ENCODE results near the gene PRDM12. TPM values are rescaled to one million over a fixed set of nuclear protein-coding genes. Genes with fewer than 3 reads are reported as not detected.
A peak's percentile ranks its signal among the peaks of the same experiment; 100 is the strongest.

The PRDM12 gene
- total RNA-seq, 1 donor from 2014 or later: not detected

DNA sequence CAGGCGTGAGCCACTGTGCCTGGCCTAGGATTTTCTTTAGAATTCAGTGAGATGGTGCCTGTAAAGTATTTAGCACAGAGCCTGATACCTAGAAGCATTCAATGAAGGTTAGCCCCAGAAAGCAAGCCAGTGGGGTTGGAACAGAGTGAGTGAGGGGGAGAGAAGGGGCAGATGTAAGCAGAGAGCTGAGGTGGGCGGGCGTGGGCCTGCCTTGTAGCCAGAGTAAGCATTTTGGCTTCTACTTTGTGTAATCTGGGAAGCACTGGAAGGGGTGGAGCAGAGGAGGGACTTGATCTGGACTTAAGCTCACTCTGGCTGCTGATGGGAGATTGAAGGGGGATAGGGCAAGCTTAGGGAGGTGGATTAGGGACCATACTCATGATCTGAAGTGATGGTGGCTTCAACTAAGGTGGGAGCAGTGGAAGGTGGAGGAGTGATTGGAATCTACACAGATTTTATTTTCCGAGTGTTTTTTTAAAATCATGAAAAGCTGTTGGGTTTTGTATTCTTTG lies 31.8 kb downstream of the PRDM12 start:
- no peaks in the 10 kb centered on the region for H3K27me3 Mint-ChIP-seq

DNA sequence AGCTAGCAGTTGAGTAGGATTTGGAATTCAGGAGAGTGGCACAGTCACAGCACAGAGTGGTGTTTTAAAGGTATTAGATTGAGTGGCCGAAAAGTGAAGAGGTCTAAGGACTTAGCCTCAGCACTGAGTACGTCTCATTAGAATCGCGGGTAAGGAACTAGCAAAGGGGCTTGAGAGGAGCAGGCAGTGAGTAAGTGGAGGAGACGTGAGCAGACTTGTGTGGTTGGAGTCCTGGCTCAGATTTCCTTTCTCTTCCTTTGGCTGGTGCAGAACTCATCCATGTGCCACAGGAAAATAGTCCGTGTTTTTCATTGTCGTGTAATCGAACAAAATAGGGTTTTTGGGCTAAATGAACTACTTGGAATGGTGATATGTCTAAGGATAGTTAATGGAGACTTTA lies 32.6 kb downstream of the PRDM12 start:
- no peaks in the 10 kb centered on the region for H3K9me3 Mint-ChIP-seq (ENCODE audit: low read depth)
- TF ChIP-seq, protein P1, sequence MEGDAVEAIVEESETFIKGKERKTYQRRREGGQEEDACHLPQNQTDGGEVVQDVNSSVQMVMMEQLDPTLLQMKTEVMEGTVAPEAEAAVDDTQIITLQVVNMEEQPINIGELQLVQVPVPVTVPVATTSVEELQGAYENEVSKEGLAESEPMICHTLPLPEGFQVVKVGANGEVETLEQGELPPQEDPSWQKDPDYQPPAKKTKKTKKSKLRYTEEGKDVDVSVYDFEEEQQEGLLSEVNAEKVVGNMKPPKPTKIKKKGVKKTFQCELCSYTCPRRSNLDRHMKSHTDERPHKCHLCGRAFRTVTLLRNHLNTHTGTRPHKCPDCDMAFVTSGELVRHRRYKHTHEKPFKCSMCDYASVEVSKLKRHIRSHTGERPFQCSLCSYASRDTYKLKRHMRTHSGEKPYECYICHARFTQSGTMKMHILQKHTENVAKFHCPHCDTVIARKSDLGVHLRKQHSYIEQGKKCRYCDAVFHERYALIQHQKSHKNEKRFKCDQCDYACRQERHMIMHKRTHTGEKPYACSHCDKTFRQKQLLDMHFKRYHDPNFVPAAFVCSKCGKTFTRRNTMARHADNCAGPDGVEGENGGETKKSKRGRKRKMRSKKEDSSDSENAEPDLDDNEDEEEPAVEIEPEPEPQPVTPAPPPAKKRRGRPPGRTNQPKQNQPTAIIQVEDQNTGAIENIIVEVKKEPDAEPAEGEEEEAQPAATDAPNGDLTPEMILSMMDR (IDR thresholded peaks at IDR 0.05; ENCODE audit: unreplicated experiment): no peak
- no peak overlapping the region for H3K27ac Mint-ChIP-seq
- H3K4me3 Mint-ChIP-seq (ENCODE audit: low read depth): no peak overlapping the region
- no peaks in the 10 kb centered on the region for H3K27me3 Mint-ChIP-seq
- no peak for DNase-seq (ENCODE audit: low spot score, unreplicated experiment)
- peaks cover 21% of the 10 kb centered on the region for H3K4me1 Mint-ChIP-seq (ENCODE audit: low read depth)
- peaks cover 24% of the 10 kb centered on the region for H3K36me3 Mint-ChIP-seq (ENCODE audit: insufficient read depth)

More for the DNA sequence above, 31.8 kb downstream of the PRDM12 start:
- no peaks in the 10 kb centered on the region for H3K9me3 Mint-ChIP-seq (ENCODE audit: low read depth)
- no peak overlapping the region for H3K4me3 Mint-ChIP-seq (ENCODE audit: low read depth)
- peak overlapping the region; percentile 13 for H3K27ac Mint-ChIP-seq
- TF ChIP-seq, protein P1 (IDR thresholded peaks at IDR 0.05; ENCODE audit: unreplicated experiment): no peak
- DNase-seq (ENCODE audit: low spot score, unreplicated experiment): no peak
- H3K36me3 Mint-ChIP-seq (ENCODE audit: insufficient read depth): peaks cover 23% of the 10 kb centered on the region
- peaks cover 21% of the 10 kb centered on the region for H3K4me1 Mint-ChIP-seq (ENCODE audit: low read depth)

DNA sequence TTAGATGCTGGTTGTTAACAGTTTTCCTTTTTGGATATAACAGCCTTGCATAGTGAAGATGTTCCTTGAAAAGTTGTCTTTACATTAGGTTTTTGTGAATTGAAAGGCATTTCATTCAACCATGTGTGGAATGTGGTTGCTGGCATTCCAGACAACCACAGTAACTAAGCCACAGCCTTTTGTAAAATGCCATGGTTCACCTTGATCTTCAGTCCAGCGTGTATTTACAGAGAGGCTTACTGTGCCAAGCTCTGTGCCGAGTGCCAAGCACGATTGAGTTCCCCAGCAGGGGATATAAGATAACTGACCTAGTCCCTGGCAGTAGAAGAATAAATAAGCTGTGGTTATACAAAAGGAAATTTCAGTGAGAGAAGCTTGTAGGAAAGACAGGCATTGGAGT lies 34.1 kb downstream of the PRDM12 start:
- H3K9me3 Mint-ChIP-seq (ENCODE audit: low read depth): no peaks in the 10 kb centered on the region
- H3K4me1 Mint-ChIP-seq (ENCODE audit: low read depth): peaks cover 9% of the 10 kb centered on the region
- no peaks in the 10 kb centered on the region for H3K27me3 Mint-ChIP-seq
- no peak overlapping the region for H3K4me3 Mint-ChIP-seq (ENCODE audit: low read depth)
- peaks cover 32% of the 10 kb centered on the region for H3K36me3 Mint-ChIP-seq (ENCODE audit: insufficient read depth)
- no peak overlapping the region for H3K27ac Mint-ChIP-seq
- TF ChIP-seq, protein P1 (IDR thresholded peaks at IDR 0.05; ENCODE audit: unreplicated experiment): no peak
- DNase-seq (ENCODE audit: low spot score, unreplicated experiment): no peak

DNA sequence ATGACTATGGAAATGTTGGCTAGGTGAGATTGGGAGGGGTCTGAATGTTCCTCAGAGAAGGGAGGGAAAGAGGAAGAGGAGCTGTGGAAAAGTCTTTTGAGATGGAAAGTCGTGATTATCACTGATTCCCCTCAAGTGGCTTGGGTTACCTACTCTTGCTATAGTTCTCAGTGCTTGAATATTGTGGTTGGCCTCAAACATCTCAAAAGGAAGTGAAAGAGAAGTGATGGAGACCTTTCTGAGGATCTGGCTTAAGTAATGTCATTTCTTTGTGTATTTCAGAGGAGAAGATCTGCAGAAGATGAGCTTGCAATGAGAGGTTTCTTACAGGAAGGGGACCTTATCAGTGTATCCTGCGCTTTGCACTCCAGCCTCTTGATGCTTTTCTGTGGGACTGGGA lies 34.7 kb downstream of the PRDM12 start:
- H3K36me3 Mint-ChIP-seq (ENCODE audit: insufficient read depth): peaks cover 35% of the 10 kb centered on the region
- H3K9me3 Mint-ChIP-seq (ENCODE audit: low read depth): no peaks in the 10 kb centered on the region
- H3K4me1 Mint-ChIP-seq (ENCODE audit: low read depth): peaks cover 9% of the 10 kb centered on the region
- H3K4me3 Mint-ChIP-seq (ENCODE audit: low read depth): no peak overlapping the region
- TF ChIP-seq, protein P1 (IDR thresholded peaks at IDR 0.05; ENCODE audit: unreplicated experiment): no peak
- H3K27me3 Mint-ChIP-seq: no peaks in the 10 kb centered on the region
- DNase-seq (ENCODE audit: low spot score, unreplicated experiment): no peak
- H3K27ac Mint-ChIP-seq: no peak overlapping the region

DNA sequence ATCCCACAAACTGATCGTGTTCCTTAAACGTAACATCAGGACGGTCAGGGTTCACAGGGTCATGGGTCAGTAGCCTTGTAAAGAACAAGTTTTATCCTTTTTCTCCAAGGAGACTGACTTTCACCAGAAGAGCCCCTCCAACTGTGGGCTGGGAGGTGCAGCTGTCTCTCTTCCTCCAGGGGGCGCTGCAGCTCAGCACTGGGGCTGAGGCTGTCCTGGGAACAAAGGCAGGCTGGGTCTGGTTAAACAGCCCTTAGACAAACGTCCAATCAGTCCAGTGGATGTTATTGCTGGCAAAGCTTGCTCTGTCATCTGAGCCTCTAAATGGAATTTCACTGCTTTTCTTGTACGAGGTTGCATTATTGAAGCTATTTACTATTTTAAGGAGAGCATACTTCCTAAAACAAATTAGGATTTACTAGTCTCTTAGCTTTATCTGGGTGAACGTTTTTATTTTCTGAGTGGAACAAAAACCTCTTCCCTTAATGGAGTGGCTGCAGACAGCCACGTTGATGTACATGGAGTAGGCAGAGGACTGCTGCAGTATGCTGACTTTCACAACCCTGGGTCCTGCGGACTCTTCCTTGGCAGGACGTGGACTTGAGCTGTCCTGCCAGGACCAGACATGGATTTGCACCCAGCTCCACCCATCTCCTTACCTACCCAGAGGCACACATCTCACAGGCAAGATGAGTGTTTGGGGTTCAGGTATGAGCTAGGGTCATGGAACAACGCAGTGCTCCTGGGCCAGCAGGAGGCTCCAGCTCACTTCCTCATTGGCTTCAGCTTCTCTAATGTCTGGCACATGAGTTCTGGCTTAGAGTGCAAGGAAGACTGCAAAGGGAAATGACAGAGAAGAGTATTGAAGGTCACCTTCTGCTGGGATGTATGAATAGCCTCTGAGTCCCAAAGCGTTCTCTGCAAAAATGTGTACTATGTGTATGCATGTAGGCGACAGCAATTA lies 36.9 kb downstream of the PRDM12 start:
- DNase-seq (ENCODE audit: low spot score, unreplicated experiment): peak; percentile 82
- no peaks in the 10 kb centered on the region for H3K9me3 Mint-ChIP-seq (ENCODE audit: low read depth)
- peaks cover 34% of the 10 kb centered on the region for H3K36me3 Mint-ChIP-seq (ENCODE audit: insufficient read depth)
- TF ChIP-seq, protein P1 (IDR thresholded peaks at IDR 0.05; ENCODE audit: unreplicated experiment): peak; percentile 97
- H3K27ac Mint-ChIP-seq: peak overlapping the region; percentile 77
- H3K4me1 Mint-ChIP-seq (ENCODE audit: low read depth): no peaks in the 10 kb centered on the region
- no peak overlapping the region for H3K4me3 Mint-ChIP-seq (ENCODE audit: low read depth)
- H3K27me3 Mint-ChIP-seq: no peaks in the 10 kb centered on the region
